Measurements from ENCODE around the gene SLIT3. TPM values are rescaled to one million over a fixed set of nuclear protein-coding genes. Genes with fewer than 3 reads are reported as not detected.

The SLIT3 gene
- total RNA-seq, 1 donor from 2014 or later, result 70.0 TPM

DNA sequence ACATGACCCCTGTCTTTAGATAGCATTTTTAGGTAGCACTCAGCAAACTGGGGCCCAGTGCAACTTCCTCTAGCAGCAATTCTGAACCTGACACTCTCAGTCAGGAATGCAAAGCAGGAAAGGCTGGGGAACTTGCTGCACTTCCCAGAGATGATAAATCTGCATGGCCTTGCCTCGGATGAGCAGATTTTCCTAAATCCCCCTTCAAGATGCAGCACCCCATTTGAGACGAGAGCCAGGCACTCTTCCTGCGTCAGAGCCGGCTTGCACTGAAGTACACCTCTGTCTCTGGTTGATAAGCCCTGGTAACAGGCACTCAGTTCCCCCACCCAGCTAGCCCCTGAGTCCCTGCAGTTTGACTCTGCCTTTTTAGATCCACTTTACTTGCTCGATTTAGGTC is 425.1 kb downstream of the SLIT3 start:
- no peaks in the 10 kb centered on the region for H3K9me3 ChIP-seq
- H3K27me3 ChIP-seq, result no peaks in the 10 kb centered on the region
- no peak overlapping the region for H3K27ac ChIP-seq
- TF ChIP-seq CTCF (IDR thresholded peaks at IDR 0.05), result no peak
- DNase-seq, result no peak
- H3K4me3 ChIP-seq, result no peak overlapping the region
- no peaks in the 10 kb centered on the region for H3K36me3 ChIP-seq
- intact Hi-C loops (cut with DNase I), result no loop called here
- H3K4me1 ChIP-seq, result no peaks in the 10 kb centered on the region
- no peak for ATAC-seq

DNA sequence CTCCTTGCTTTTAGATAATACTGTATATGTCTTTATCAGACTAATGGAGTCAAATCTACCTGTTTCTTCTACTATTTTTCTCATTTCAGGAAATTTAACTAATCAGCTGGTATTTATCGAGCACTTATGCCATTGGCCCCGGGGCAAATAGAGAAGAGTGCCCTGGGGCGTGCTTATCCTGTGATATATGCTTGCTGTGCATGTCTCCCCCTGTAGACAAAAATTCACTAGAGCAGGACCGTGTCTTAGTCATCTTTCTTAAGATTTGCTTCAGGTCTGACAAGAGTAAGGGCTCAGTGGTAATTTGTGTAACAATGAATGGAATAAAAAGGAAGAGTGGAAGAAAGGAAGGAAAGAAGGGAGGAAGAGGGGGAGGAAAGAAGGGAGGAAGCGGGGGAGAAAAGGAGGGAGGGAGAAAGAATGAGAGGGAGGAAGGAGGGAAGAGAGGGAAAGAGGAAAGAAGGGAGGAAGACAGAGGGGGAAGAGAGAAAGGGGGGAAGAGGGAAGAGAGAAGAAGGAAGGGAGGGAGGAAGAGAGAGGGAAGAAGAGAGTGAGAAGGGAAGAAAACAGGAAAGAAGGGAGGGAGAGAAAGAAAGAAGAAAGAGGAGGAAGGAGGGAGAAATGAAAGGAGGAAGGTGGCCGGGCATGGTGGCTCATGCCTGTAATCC is 426.1 kb downstream of the SLIT3 start:
- Histone ChIP-seq H3K4me3 (no peak overlapping the region), H3K27me3 (no peaks in the 10 kb centered on the region), H3K27ac (no peak overlapping the region), H3K9me3 (no peaks in the 10 kb centered on the region), H3K36me3 (no peaks in the 10 kb centered on the region), H3K4me1 (no peaks in the 10 kb centered on the region)
- intact Hi-C loops (cut with DNase I), result no loop called here
- DNase-seq, result no peak
- no peak for TF ChIP-seq CTCF (IDR thresholded peaks at IDR 0.05)
- ATAC-seq, result no peak

GRCh38 chr5:168872246-168872645 is 428.7 kb downstream of the SLIT3 start:
- Histone ChIP-seq H3K27ac (no peak overlapping the region), H3K36me3 (no peaks in the 10 kb centered on the region), H3K27me3 (no peaks in the 10 kb centered on the region), H3K4me3 (no peak overlapping the region), H3K9me3 (no peaks in the 10 kb centered on the region), H3K4me1 (no peaks in the 10 kb centered on the region)
- no peak for TF ChIP-seq CTCF (IDR thresholded peaks at IDR 0.05)
- no peak for DNase-seq
- intact Hi-C loops (cut with DNase I), result no loop called here
- no peak for ATAC-seq

GRCh38 chr5:168870910-168871309 is 430.0 kb downstream of the SLIT3 start:
- ATAC-seq, result no peak
- intact Hi-C loops (cut with DNase I), result no loop called here
- H3K4me3 ChIP-seq, result no peak overlapping the region
- no peak overlapping the region for H3K27ac ChIP-seq
- H3K27me3 ChIP-seq, result no peaks in the 10 kb centered on the region
- DNase-seq, result no peak
- H3K36me3 ChIP-seq, result no peaks in the 10 kb centered on the region
- H3K4me1 ChIP-seq, result no peaks in the 10 kb centered on the region
- TF ChIP-seq CTCF (IDR thresholded peaks at IDR 0.05), result no peak
- no peaks in the 10 kb centered on the region for H3K9me3 ChIP-seq

DNA sequence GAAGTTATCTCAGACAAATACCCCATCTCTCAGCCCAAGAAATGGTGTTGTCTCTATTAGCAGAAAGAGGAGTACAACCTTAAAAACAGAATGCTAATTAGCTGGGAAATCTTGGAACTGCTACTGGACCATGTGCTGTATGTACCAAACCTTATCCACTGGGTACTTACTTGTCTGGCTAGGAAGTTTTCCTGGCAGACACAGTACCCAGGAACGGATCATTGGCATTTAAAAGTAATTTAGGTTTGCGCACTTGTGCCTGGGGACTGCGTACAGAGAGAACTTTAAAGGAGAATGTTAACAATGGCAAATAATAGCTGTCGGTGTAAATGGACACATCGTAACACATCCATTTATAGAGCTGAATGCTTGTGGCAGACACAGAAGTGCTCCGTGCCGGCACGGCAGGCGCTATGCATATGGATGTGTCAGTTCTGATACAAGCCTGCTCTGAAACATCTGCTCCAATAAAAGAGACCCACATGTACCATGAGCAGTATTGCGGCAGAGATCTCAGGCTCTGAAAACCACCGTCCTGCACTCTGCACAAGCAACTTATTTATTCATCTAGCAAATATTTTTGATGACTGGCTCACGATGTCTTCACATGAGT is 431.2 kb downstream of the SLIT3 start:
- Histone ChIP-seq H3K36me3 (no peaks in the 10 kb centered on the region), H3K4me3 (no peak overlapping the region), H3K4me1 (no peaks in the 10 kb centered on the region), H3K9me3 (no peaks in the 10 kb centered on the region), H3K27ac (no peak overlapping the region), H3K27me3 (no peaks in the 10 kb centered on the region)
- DNase-seq, result no peak
- intact Hi-C loops (cut with DNase I), result no loop called here
- no peak for ATAC-seq
- TF ChIP-seq CTCF (IDR thresholded peaks at IDR 0.05), result no peak

Measured in upper lobe of right lung (tissue), 1 donor.